SIG-M5 treated with dmso at 0.1 percent for 504 hours (cell line): Measurements from ENCODE around the gene TMEM212.

Experiments used
- DNase-seq: peaks from one replicate; lab custom pipeline; 2025; ENCODE audit not compliant: unreplicated experiment; lab: John Stamatoyannopoulos, UW

The TMEM212 gene

GRCh38 chr3:171842864-171843518, at the start of gene TMEM212:
Gene TMEM212, plus strand, starts transcription at chr3:171843349. Its CDS starts 35 bp downstream, at chr3:171843384.
- no peak for DNase-seq

- no peak for DNase-seq
Measured at GRCh38 chr3:171796625-171797264, 46.4 kb upstream of the TMEM212 start.

GRCh38 chr3:171797265-171797679, 45.9 kb upstream of the TMEM212 start:
- DNase-seq: no peak

GRCh38 chr3:171797873-171798272, 45.3 kb upstream of the TMEM212 start:
- no peak for DNase-seq

- DNase-seq: no peak
Measured at GRCh38 chr3:171799501-171799900, 43.6 kb upstream of the TMEM212 start.

- DNase-seq: no peak
Measured at GRCh38 chr3:171801738-171802589, 41.2 kb upstream of the TMEM212 start.

- DNase-seq: no peak
Measured at GRCh38 chr3:171802590-171802956, 40.6 kb upstream of the TMEM212 start.

- no peak for DNase-seq
Measured at GRCh38 chr3:171803044-171803443, 40.1 kb upstream of the TMEM212 start.

GRCh38 chr3:171804618-171805389, 38.3 kb upstream of the TMEM212 start:
- no peak for DNase-seq

- no peak for DNase-seq
Measured at GRCh38 chr3:171805687-171806086, 37.5 kb upstream of the TMEM212 start.

- DNase-seq: peak; percentile 74
Measured at GRCh38 chr3:171806200-171807128, 36.7 kb upstream of the TMEM212 start.

- DNase-seq: no peak
Measured at GRCh38 chr3:171807129-171807675, 35.9 kb upstream of the TMEM212 start.

- no peak for DNase-seq
Measured at GRCh38 chr3:171807806-171808205, 35.3 kb upstream of the TMEM212 start.

GRCh38 chr3:171809611-171809860, 33.6 kb upstream of the TMEM212 start:
- DNase-seq: peak; percentile 83

- peak; percentile 67 for DNase-seq
Measured at GRCh38 chr3:171809861-171810628, 33.1 kb upstream of the TMEM212 start, which contains the start of gene PLD1. Gene PLD1, minus strand, starts transcription at chr3:171810483. Its CDS starts 72,432 bp downstream, at chr3:171738051.

GRCh38 chr3:171810629-171811294, 32.4 kb upstream of the TMEM212 start:
- DNase-seq: no peak

- peak; percentile 97 for DNase-seq
Measured at GRCh38 chr3:171811295-171811912, 31.7 kb upstream of the TMEM212 start.

- DNase-seq: no peak
Measured at GRCh38 chr3:171811913-171812335, 31.2 kb upstream of the TMEM212 start.
